HG03039 (cell line): ENCODE data around the gene TMEM87B.
A peak's percentile ranks its signal among the peaks of the same experiment; 100 is the strongest.

Source experiments
- ATAC-seq: cut with Tn5 transposase; IDR thresholded peaks from one replicate; pipeline ENCODE4 v1.9.1; 2021; ENCODE audit warnings: mild to moderate bottlenecking, moderate library complexity; ENCODE audit not compliant: unreplicated experiment

Gene TMEM87B

GRCh38 chr2:112054847-112055729 is at the start of gene TMEM87B:
TSS of gene TMEM87B (plus strand) at chr2:112055269. CDS start at chr2:112055592, 323 bp downstream.
- ATAC-seq = peak; percentile 57

GRCh38 chr2:112005406-112006075 is 49.5 kb upstream of the TMEM87B start:
- ATAC-seq = no peak

- no peak for ATAC-seq
Observed at GRCh38 chr2:112006076-112006410, 49.0 kb upstream of the TMEM87B start.

GRCh38 chr2:112007493-112007892 is 47.6 kb upstream of the TMEM87B start:
- no peak for ATAC-seq

- no peak for ATAC-seq
Observed at GRCh38 chr2:112008910-112009485, 46.1 kb upstream of the TMEM87B start.

GRCh38 chr2:112010751-112011150 is 44.3 kb upstream of the TMEM87B start:
- ATAC-seq = no peak

- no peak for ATAC-seq
Observed at GRCh38 chr2:112012556-112012955, 42.5 kb upstream of the TMEM87B start.

- ATAC-seq = no peak
Observed at GRCh38 chr2:112018846-112019245, 36.2 kb upstream of the TMEM87B start.

GRCh38 chr2:112019569-112019982 is 35.5 kb upstream of the TMEM87B start:
- ATAC-seq = no peak

- ATAC-seq = no peak
Observed at GRCh38 chr2:112020561-112020960, 34.5 kb upstream of the TMEM87B start.

GRCh38 chr2:112021290-112021689 is 33.8 kb upstream of the TMEM87B start:
- ATAC-seq = no peak

- ATAC-seq = no peak
Observed at GRCh38 chr2:112021781-112022231, 33.3 kb upstream of the TMEM87B start.

- no peak for ATAC-seq
Observed at GRCh38 chr2:112023707-112024106, 31.4 kb upstream of the TMEM87B start.

GRCh38 chr2:112024231-112024630 is 30.8 kb upstream of the TMEM87B start:
- ATAC-seq = no peak

GRCh38 chr2:112024896-112025491 is 30.1 kb upstream of the TMEM87B start:
- ATAC-seq = no peak

- no peak for ATAC-seq
Observed at GRCh38 chr2:112026509-112026908, 28.6 kb upstream of the TMEM87B start.

GRCh38 chr2:112027767-112028166 is 27.3 kb upstream of the TMEM87B start:
- ATAC-seq = no peak

- no peak for ATAC-seq
Observed at GRCh38 chr2:112029164-112029563, 25.9 kb upstream of the TMEM87B start.

- no peak for ATAC-seq
Observed at GRCh38 chr2:112031473-112032223, 23.4 kb upstream of the TMEM87B start.

GRCh38 chr2:112032224-112032586 is 22.9 kb upstream of the TMEM87B start:
- ATAC-seq = no peak
